K562 (cell line): Measurements from ENCODE around the gene GAB2. TPM values are rescaled to one million over a fixed set of nuclear protein-coding genes. Genes with fewer than 3 reads are reported as not detected.

Experiments
- ATAC-seq: fragments of 200-7000 bp; cut with Tn5 transposase; 3 replicates; pipeline ENCODE4 v1.9.1; 2020; ENCODE audit warnings: moderate library complexity
- BruUV-seq: library from RNA; stranded (reverse); fragments of 400-500 nt; replicated peaks from 2 replicates; lab custom pipeline; 2021; lab: Mats Ljungman, UMichigan
- CTCF ChIA-PET: fragments of 300-600 bp; formaldehyde crosslinking; extraction: SDS; loops from one replicate; lab custom pipeline; 2021; ENCODE audit warnings: low intra/inter-chr PET ratio; lab: Yijun Ruan, JAX
- POLR2A ChIA-PET: fragments of 300-600, 350-650 bp; sonication (Branson Sonifier 250); formaldehyde crosslinking; extraction: SDS; loops from one replicate; lab custom pipeline; 2021; ENCODE audit warnings: antibody characterized with exemption, inconsistent platforms; lab: Yijun Ruan, JAX
- DNase-seq, 4 experiments: peaks; one replicate each; pipeline versions ENCODE4 v3.0.0 to v3.0.0-alpha.2; 2011 to 2018; ENCODE audit warnings: low spot score in 3 of 4, mixed read lengths in 3 of 4; ENCODE audit errors: extremely low read depth in 1 of 4
- FAIRE-seq: peaks from 2 replicates; lab custom pipeline; 2011; peaks lifted over from hg19 to GRCh38; lab: Jason Lieb, UNC
- H2AFZ ChIP-seq: 2 replicates; pipeline ENCODE4 v1.6.0; 2011; ENCODE audit warnings: low read depth, low read length, control low read depth, inconsistent platforms
- H3K27ac ChIP-seq: fragments of 200-600 bp; 3 replicates; pipeline ENCODE4 v1.8.0; 2011; ENCODE audit warnings: low read depth, mild to moderate bottlenecking, control low read depth, inconsistent platforms, low read length, moderate library complexity, mixed read lengths; ENCODE audit errors: extremely low read depth
- H3K27me3 ChIP-seq, 2 experiments: fragments of 300-600 bp in 1 of 2; 2 replicates in 1 of 2; 3 replicates in 1 of 2; pipeline versions ENCODE4 v1.6.0 to v1.8.0; 2011; ENCODE audit warnings: inconsistent platforms in 2 of 2, low read length in 2 of 2, mild to moderate bottlenecking in 1 of 2, mixed read lengths in 1 of 2, moderate library complexity in 1 of 2; ENCODE audit not compliant: control insufficient read depth in 2 of 2, insufficient read depth in 2 of 2
- H3K36me3 ChIP-seq: fragments of 300-600 bp; 3 replicates; pipeline ENCODE4 v1.8.0; 2011; ENCODE audit warnings: mild to moderate bottlenecking, low read length, inconsistent platforms; ENCODE audit not compliant: control insufficient read depth, insufficient read depth
- H3K4me1 ChIP-seq, 2 experiments: fragments of 200-600 bp in 1 of 2; replicated peaks in 1 of 2; 2 replicates in 1 of 2; 3 replicates in 1 of 2; pipeline versions ENCODE4 v1.5.1 to v1.8.0; 2011; ENCODE audit warnings: inconsistent platforms in 2 of 2, low read length in 2 of 2, mild to moderate bottlenecking in 1 of 2, mixed read lengths in 1 of 2, moderate library complexity in 1 of 2; ENCODE audit not compliant: control insufficient read depth in 2 of 2, insufficient read depth in 2 of 2
- H3K4me2 ChIP-seq: 2 replicates; pipeline ENCODE4 v1.6.1; 2011; ENCODE audit warnings: low read length, control low read depth, inconsistent platforms, mixed read lengths; ENCODE audit not compliant: insufficient read depth
- H3K4me3 ChIP-seq: fragments of 200-600 bp; sonication (generic), shearing (Covaris generic); 2 replicates; pipeline ENCODE4 v1.5.1; 2016; ENCODE audit warnings: control low read depth, inconsistent platforms
- H3K79me2 ChIP-seq: fragments of 200-600 bp; 3 replicates; pipeline ENCODE4 v1.8.0; 2011; ENCODE audit warnings: low read length, inconsistent platforms; ENCODE audit not compliant: control insufficient read depth, insufficient read depth
- H3K9ac ChIP-seq, 2 experiments: 2 replicates each; pipeline versions ENCODE4 v1.6.0 to v1.6.1; 2011; ENCODE audit warnings: low read depth in 2 of 2, low read length in 2 of 2, control low read depth in 1 of 2, inconsistent platforms in 1 of 2, mild to moderate bottlenecking in 1 of 2, mixed read lengths in 1 of 2; ENCODE audit not compliant: insufficient read depth in 1 of 2
- H3K9me1 ChIP-seq: one replicate; pipeline ENCODE4 v1.6.0; 2011; ENCODE audit warnings: inconsistent platforms, mild to moderate bottlenecking, low read length, moderate library complexity; ENCODE audit not compliant: control insufficient read depth, insufficient read depth
- H3K9me3 ChIP-seq: replicated peaks from 2 replicates; pipeline ENCODE4 v1.5.1; 2011; ENCODE audit warnings: low read depth, low read length, inconsistent platforms; ENCODE audit not compliant: control insufficient read depth, insufficient read depth
- H4K20me1 ChIP-seq: replicated peaks from 2 replicates; pipeline ENCODE4 v1.6.1; 2011; ENCODE audit warnings: low read length, inconsistent platforms, mixed read lengths; ENCODE audit not compliant: control insufficient read depth, insufficient read depth
- BHLHE40 ChIP-seq: IDR thresholded peaks from 2 replicates; pipeline ENCODE4 v1.6.1; 2011; ENCODE audit warnings: low read length, improper control_type of control experiment
- HIVEP1 ChIP-seq: fragments of 250-450 bp; sonication (Bioruptor Pico); IDR thresholded peaks from 2 replicates; pipeline ENCODE4 v1.4.0; 2020; ENCODE audit warnings: mild to moderate bottlenecking
- MAFF ChIP-seq: IDR thresholded peaks from 2 replicates; pipeline ENCODE4 v1.6.1; 2012; ENCODE audit warnings: low read length, improper control_type of control experiment
- WGBS: fragments of 100-300 bp; shearing (Covaris generic); methylation state at CpG from one replicate; pipeline ENCODE4 v1.1.6; 2016; ENCODE audit warnings: low coverage, mixed read lengths; ENCODE audit not compliant: insufficient coverage; ENCODE audit errors: missing lambda C conversion rate; 5-methylcytosine and 5-hydroxymethylcytosine counted together
- in situ Hi-C: fragments of 300-500 bp; cut with MboI; formaldehyde crosslinking; loops from 4 replicates; pipeline ENCODE4 v1.15.0; 2018; ENCODE audit warnings: inconsistent platforms, mixed read lengths
- intact Hi-C: fragments of 100-400 bp; cut with micrococcal nuclease; formaldehyde crosslinking; loops from 2 replicates; pipeline ENCODE4 v1.14.2; 2022
- polyA plus RNA-seq, 8 experiments: library from polyadenylated mRNA; depleted of rRNA in 4 of 8; stranded (reverse) in 5 of 8; unstranded in 3 of 8; fragments of >200 nt; fragmentation: Nextera tagmentation in 2 of 8; fragmentation: Illumina TruSeq in 1 of 8; extraction: Ambion mirVana in 2 of 8; extraction: Trizol in 1 of 8; gene quantifications; 2 replicates each; pipeline versions ENCODE4 v1.2.1 to v1.2.3, GENCODE V29; 2011 to 2014; ENCODE audit warnings: inconsistent platforms in 1 of 8, missing spikeins in 1 of 8
- total RNA-seq, 7 experiments: library from RNA; depleted of rRNA in 6 of 7; stranded (reverse); fragments of >200 nt in 6 of 7; fragmentation: Illumina TruSeq in 2 of 7; extraction: Trizol in 2 of 7; gene quantifications; 2 replicates each; pipeline versions ENCODE4 v1.2.1 to v1.2.3, GENCODE V29; 2011 to 2021; ENCODE audit warnings: low replicate concordance in 1 of 7
- TF ChIP-seq, protein P1 (sequence below): sonication (generic); formaldehyde crosslinking; IDR thresholded peaks from 2 replicates; pipeline ENCODE4 v1.8.0; 2022; ENCODE audit warnings: mild to moderate bottlenecking, low read depth, missing genetic modification reagents
- TF ChIP-seq, protein P2 (sequence below): sonication (generic); formaldehyde crosslinking; IDR thresholded peaks from 2 replicates; pipeline ENCODE4 v1.8.0; 2022; ENCODE audit warnings: mild to moderate bottlenecking, missing genetic modification reagents
- TF ChIP-seq, protein P3 (sequence below), 2 experiments: fragments of 450-650 bp; IDR thresholded peaks; 2 replicates each; pipeline ENCODE4 v1.6.1; 2016
- TF ChIP-seq, protein P4 (sequence below): fragments of 250-450 bp; sonication (Bioruptor Pico); IDR thresholded peaks from 2 replicates; pipeline ENCODE4 v1.5.0; 2022; ENCODE audit warnings: mild to moderate bottlenecking

Gene GAB2
- total and polyA plus RNA-seq, 9 of the 15 experiments (the other 6 are each of a cell fraction or from before 2014, with no cell fraction given) = 2.3 to 35.2 (median 16.1) TPM

DNA sequence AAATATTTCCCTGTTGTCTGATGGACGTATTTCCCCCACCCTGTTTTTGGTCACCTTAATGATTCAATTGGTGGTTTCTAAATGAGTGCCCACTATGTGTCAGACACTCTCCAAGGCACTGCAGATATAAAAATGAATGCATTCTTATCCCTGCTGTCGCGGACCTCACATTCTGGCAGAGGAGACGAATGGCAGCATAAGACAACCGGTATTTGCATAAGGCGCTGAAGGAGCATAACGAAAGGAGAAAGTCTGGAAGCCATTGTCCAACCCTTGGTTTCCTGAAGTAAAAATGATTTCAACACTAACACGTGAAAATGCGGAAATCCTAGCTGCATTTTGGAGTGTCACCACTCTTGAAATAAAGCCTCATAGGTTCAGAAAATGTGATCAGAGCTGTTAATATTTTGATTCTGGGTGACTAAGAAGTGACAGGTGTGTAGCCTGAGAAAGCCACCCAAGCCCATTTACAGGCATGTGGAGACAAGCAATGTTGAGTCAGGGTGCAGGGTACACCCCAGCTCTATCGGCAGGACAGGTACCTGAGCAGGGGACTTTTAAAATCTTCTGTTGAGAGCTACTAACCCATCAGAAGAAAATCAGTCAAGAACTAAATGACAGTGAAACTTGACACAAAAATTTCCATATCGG, 10.1 kb upstream of the GAB2 start:
- in situ Hi-C loops = no loop called here
- Histone ChIP-seq H3K27me3 (no peaks in the 10 kb centered on the region), H3K79me2 (no peaks in the 10 kb centered on the region), H3K4me3 (no peak overlapping the region), H3K36me3 (no peaks in the 10 kb centered on the region), H3K9ac (no peak overlapping the region), H3K27ac (no peak overlapping the region), H3K4me2 (no peak overlapping the region), H3K9me1 (no peaks in the 10 kb centered on the region), H2AFZ (no peak overlapping the region), H4K20me1 (no peaks in the 10 kb centered on the region), H3K9me3 (no peaks in the 10 kb centered on the region), H3K4me1 (peaks cover 16 to 51% of the 10 kb centered on the region in 2 experiments; a peak in 4 of 5 replicates)
- intact Hi-C loops = no loop called here
- 78% methylated on average over 11 of the region's 11 CpGs for WGBS
- ChIA-PET CTCF (no interaction called here), POLR2A (interaction anchor here (0.6 to 1.5 kb wide), 3 partner anchors 200 to 956 kb away, joined by 3 read pairs; no protein-coding TSS in a partner anchor)
- no TSS peak for BruUV-seq
- ATAC-seq (no peak), DNase-seq (no peak), FAIRE-seq (no peak)
- TF ChIP-seq MAFF = no peak

DNA sequence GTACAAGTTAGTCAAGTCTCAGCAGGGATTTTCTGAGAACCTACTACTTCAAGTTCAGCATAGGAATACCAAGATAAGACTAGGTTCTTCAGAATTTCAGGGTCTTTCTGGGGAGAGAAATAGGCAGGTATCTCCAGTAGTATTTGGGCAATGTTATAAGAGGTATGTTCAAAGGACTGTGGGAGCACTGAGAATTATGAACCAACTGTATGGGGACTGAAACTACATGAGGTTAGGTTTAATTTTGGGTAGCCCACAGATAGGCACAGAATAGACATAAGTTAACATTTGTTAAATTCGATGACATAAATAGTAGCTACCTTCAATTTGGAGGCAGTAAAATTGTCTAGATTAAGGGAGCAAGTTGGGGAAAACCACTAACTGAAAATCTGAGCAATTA, 9.2 kb upstream of the GAB2 start:
- Histone ChIP-seq H3K9ac (no peak overlapping the region), H3K9me1 (no peaks in the 10 kb centered on the region), H3K79me2 (no peaks in the 10 kb centered on the region), H3K4me2 (no peak overlapping the region), H2AFZ (no peak overlapping the region), H3K27ac (no peak overlapping the region), H3K36me3 (no peaks in the 10 kb centered on the region), H4K20me1 (no peaks in the 10 kb centered on the region), H3K4me3 (no peak overlapping the region), H3K9me3 (no peaks in the 10 kb centered on the region), H3K27me3 (no peaks in the 10 kb centered on the region), H3K4me1 (peaks cover 16 to 51% of the 10 kb centered on the region in 2 experiments; a peak in 4 of 5 replicates)
- POLR2A ChIA-PET = interaction anchor here (0.6 to 1.0 kb wide), 2 partner anchors 209 to 956 kb away, joined by 3 read pairs; no protein-coding TSS in a partner anchor
- intact Hi-C loops (no loop called here), in situ Hi-C loops (no loop called here)
- ATAC-seq (no peak), FAIRE-seq (no peak), DNase-seq (no peak)
- no TSS peak for BruUV-seq
- WGBS = 33% methylated on average over 1 of the region's 1 CpG
- TF ChIP-seq, protein P1, sequence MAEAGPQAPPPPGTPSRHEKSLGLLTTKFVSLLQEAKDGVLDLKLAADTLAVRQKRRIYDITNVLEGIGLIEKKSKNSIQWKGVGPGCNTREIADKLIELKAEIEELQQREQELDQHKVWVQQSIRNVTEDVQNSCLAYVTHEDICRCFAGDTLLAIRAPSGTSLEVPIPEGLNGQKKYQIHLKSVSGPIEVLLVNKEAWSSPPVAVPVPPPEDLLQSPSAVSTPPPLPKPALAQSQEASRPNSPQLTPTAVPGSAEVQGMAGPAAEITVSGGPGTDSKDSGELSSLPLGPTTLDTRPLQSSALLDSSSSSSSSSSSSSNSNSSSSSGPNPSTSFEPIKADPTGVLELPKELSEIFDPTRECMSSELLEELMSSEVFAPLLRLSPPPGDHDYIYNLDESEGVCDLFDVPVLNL (CRISPR knock-in tag) = no peak
- TF ChIP-seq, protein P2, sequence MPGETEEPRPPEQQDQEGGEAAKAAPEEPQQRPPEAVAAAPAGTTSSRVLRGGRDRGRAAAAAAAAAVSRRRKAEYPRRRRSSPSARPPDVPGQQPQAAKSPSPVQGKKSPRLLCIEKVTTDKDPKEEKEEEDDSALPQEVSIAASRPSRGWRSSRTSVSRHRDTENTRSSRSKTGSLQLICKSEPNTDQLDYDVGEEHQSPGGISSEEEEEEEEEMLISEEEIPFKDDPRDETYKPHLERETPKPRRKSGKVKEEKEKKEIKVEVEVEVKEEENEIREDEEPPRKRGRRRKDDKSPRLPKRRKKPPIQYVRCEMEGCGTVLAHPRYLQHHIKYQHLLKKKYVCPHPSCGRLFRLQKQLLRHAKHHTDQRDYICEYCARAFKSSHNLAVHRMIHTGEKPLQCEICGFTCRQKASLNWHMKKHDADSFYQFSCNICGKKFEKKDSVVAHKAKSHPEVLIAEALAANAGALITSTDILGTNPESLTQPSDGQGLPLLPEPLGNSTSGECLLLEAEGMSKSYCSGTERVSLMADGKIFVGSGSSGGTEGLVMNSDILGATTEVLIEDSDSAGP (CRISPR knock-in tag) = no peak
- no peak for TF ChIP-seq HIVEP1
- TF ChIP-seq, protein P3, sequence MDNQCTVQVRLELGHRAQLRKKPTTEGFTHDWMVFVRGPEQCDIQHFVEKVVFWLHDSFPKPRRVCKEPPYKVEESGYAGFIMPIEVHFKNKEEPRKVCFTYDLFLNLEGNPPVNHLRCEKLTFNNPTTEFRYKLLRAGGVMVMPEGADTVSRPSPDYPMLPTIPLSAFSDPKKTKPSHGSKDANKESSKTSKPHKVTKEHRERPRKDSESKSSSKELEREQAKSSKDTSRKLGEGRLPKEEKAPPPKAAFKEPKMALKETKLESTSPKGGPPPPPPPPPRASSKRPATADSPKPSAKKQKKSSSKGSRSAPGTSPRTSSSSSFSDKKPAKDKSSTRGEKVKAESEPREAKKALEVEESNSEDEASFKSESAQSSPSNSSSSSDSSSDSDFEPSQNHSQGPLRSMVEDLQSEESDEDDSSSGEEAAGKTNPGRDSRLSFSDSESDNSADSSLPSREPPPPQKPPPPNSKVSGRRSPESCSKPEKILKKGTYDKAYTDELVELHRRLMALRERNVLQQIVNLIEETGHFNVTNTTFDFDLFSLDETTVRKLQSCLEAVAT (IDR thresholded peaks at IDR 0.05) = no peak
- TF ChIP-seq BHLHE40 = no peak
- TF ChIP-seq, protein P4, sequence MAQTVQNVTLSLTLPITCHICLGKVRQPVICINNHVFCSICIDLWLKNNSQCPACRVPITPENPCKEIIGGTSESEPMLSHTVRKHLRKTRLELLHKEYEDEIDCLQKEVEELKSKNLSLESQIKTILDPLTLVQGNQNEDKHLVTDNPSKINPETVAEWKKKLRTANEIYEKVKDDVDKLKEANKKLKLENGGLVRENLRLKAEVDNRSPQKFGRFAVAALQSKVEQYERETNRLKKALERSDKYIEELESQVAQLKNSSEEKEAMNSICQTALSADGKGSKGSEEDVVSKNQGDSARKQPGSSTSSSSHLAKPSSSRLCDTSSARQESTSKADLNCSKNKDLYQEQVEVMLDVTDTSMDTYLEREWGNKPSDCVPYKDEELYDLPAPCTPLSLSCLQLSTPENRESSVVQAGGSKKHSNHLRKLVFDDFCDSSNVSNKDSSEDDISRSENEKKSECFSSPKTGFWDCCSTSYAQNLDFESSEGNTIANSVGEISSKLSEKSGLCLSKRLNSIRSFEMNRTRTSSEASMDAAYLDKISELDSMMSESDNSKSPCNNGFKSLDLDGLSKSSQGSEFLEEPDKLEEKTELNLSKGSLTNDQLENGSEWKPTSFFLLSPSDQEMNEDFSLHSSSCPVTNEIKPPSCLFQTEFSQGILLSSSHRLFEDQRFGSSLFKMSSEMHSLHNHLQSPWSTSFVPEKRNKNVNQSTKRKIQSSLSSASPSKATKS (CRISPR knock-in tag) = no peak
- CTCF ChIA-PET = no interaction called here
